Endothelial cell (in vitro differentiated cells): Measurements from ENCODE around the gene MEN1. TPM values are rescaled to one million over a fixed set of nuclear protein-coding genes. Genes with fewer than 3 reads are reported as not detected.

Experiments used
- DNase-seq: peaks from one replicate; pipeline ENCODE4 v3.0.0; 2021; ENCODE audit warnings: low spot score
- H3K27ac Mint-ChIP-seq: one replicate; pipeline ENCODE4 v1.8.0; 2021; ENCODE audit warnings: mixed read lengths, inconsistent platforms; ENCODE audit not compliant: unreplicated experiment
- H3K27me3 Mint-ChIP-seq: one replicate; pipeline ENCODE4 v1.8.0; 2021; ENCODE audit warnings: mild to moderate bottlenecking, moderate library complexity, mixed read lengths, inconsistent platforms; ENCODE audit not compliant: unreplicated experiment
- H3K36me3 Mint-ChIP-seq: one replicate; pipeline ENCODE4 v1.8.0; 2021; ENCODE audit warnings: mild to moderate bottlenecking, low read depth, mixed read lengths, inconsistent platforms; ENCODE audit not compliant: unreplicated experiment
- H3K4me1 Mint-ChIP-seq: one replicate; pipeline ENCODE4 v1.8.0; 2021; ENCODE audit warnings: mild to moderate bottlenecking, mixed read lengths, inconsistent platforms; ENCODE audit not compliant: unreplicated experiment
- H3K4me3 Mint-ChIP-seq: one replicate; pipeline ENCODE4 v1.8.0; 2021; ENCODE audit warnings: mild to moderate bottlenecking, mixed read lengths, inconsistent platforms; ENCODE audit not compliant: unreplicated experiment
- H3K9me3 Mint-ChIP-seq: one replicate; pipeline ENCODE4 v1.8.0; 2021; ENCODE audit warnings: mixed read lengths, inconsistent platforms; ENCODE audit not compliant: unreplicated experiment
- total RNA-seq: library from RNA; stranded (reverse); fragmentation: NEBNext Ultra II Directional; extraction: Animal tissue kit (Norgen Biotek cat#: 25700); gene quantifications from one replicate; pipeline ENCODE4 v1.2.1, GENCODE V29; 2021; ENCODE audit not compliant: unreplicated experiment
- TF ChIP-seq, protein P1 (sequence below): fragments of 200-600 bp; sonication (generic); IDR thresholded peaks from one replicate; pipeline ENCODE4 v1.5.0; 2021; ENCODE audit warnings: antibody characterized with exemption; ENCODE audit not compliant: unreplicated experiment

Gene MEN1
- total RNA-seq, 1 donor from 2014 or later = 56.3 TPM

DNA sequence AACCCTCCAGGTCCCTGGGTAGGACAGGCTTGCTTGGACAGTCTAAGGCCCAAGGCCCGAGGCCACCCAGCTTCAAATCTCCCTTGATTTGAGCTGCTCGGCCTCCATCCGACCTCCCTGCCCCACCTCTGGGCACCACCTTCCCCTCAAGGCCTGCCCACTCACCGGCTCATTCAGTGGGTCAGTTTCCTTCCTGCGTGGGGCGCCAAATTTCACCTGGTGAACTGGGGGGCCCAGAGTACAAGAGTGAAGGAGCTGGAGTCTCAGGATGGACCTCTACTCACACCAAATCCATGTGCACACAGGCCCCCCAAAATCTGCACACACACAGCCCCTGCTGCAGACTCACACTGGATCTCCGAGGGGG, 11.1 kb downstream of the MEN1 start:
- peaks cover 17% of the 10 kb centered on the region for H3K27me3 Mint-ChIP-seq
- TF ChIP-seq, protein P1, sequence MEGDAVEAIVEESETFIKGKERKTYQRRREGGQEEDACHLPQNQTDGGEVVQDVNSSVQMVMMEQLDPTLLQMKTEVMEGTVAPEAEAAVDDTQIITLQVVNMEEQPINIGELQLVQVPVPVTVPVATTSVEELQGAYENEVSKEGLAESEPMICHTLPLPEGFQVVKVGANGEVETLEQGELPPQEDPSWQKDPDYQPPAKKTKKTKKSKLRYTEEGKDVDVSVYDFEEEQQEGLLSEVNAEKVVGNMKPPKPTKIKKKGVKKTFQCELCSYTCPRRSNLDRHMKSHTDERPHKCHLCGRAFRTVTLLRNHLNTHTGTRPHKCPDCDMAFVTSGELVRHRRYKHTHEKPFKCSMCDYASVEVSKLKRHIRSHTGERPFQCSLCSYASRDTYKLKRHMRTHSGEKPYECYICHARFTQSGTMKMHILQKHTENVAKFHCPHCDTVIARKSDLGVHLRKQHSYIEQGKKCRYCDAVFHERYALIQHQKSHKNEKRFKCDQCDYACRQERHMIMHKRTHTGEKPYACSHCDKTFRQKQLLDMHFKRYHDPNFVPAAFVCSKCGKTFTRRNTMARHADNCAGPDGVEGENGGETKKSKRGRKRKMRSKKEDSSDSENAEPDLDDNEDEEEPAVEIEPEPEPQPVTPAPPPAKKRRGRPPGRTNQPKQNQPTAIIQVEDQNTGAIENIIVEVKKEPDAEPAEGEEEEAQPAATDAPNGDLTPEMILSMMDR = no peak
- peak overlapping the region; percentile 83 for H3K4me3 Mint-ChIP-seq
- no peak for DNase-seq
- H3K9me3 Mint-ChIP-seq = no peaks in the 10 kb centered on the region
- H3K4me1 Mint-ChIP-seq = peaks cover 45% of the 10 kb centered on the region
- peaks cover 29% of the 10 kb centered on the region for H3K36me3 Mint-ChIP-seq
- no peak overlapping the region for H3K27ac Mint-ChIP-seq

DNA sequence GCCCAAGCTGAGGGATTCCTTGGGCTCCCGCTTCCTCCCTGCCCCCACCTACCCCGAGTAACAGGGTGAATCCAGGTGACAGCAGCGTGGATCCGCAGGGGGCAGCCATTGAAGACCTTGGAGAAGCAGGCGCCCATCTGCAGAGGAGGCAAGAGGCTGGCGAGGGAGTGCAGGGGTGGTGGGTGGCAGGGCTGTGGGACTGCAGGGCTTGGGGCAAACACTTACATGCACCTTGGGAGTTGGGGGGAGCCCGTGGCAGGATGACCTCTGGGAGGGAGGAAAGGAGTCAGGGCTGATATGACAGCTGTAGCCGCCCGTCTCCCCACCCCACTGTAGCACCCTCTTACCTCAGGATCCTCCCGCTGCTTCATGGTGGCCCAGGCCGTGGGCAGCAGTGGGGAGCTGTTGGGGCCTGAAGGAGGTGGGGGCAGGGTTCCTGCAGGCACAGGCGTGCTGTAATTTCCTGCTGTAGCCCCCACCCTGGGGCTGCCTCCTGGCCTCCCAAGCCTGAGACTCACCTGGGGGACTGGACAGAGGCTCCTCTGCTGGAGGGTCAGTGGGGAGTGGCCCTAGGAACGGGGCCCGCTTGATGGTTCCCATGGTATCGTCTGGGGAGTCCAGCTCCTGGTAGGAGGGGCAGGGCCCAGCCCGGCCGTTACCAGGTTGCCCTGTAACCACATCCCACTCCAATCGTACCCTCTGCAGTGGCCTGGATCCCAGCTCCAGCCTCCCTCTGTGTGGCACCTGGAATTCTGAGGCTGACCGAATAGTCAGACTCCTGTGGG, 13.4 kb downstream of the MEN1 start:
- peaks cover 22% of the 10 kb centered on the region for H3K27me3 Mint-ChIP-seq
- TF ChIP-seq, protein P1 = no peak
- no peaks in the 10 kb centered on the region for H3K9me3 Mint-ChIP-seq
- H3K4me3 Mint-ChIP-seq = no peak overlapping the region
- H3K27ac Mint-ChIP-seq = no peak overlapping the region
- H3K4me1 Mint-ChIP-seq = peaks cover 51% of the 10 kb centered on the region
- H3K36me3 Mint-ChIP-seq = peaks cover 26% of the 10 kb centered on the region
- no peak for DNase-seq

DNA sequence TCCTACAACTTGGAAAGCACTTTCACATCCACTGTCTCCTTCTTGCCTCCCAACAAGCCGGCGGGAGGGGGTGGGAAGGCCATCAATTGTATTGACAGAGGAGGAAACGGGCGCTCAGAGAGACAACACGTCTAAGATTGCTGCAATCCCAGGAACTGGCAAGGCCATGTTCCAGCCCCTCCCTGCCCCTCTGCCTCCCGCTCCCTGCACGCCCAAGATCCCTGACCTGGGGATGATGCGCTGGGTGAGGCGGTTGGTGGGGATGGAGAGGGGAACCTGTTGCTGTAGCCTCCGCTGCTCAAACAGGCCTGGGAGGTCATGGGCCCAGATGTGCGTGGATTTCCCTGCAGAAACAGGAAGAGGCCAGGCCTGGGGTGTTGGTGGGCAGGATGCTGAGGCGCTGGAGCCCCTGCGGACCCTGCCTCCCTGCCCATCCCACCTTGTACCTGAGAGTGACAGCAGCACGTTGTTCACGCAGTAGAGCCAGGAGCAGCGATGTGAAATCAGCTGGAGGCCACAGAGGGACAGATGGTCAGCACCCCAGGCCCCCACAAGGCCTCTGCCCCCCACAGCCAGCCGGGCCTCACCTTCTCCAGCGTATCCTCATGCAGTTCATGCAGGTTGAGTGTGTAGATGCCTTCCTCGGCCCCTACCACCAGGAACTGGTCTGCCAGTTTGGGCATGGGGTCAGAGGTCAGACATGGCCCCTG, 14.1 kb downstream of the MEN1 start:
- DNase-seq = no peak
- peak overlapping the region; percentile 56 for H3K4me3 Mint-ChIP-seq
- peaks cover 26% of the 10 kb centered on the region for H3K36me3 Mint-ChIP-seq
- peak overlapping the region; percentile 74 for H3K27ac Mint-ChIP-seq
- peaks cover 51% of the 10 kb centered on the region for H3K4me1 Mint-ChIP-seq
- peaks cover 20% of the 10 kb centered on the region for H3K27me3 Mint-ChIP-seq
- TF ChIP-seq, protein P1 = no peak
- H3K9me3 Mint-ChIP-seq = no peaks in the 10 kb centered on the region

DNA sequence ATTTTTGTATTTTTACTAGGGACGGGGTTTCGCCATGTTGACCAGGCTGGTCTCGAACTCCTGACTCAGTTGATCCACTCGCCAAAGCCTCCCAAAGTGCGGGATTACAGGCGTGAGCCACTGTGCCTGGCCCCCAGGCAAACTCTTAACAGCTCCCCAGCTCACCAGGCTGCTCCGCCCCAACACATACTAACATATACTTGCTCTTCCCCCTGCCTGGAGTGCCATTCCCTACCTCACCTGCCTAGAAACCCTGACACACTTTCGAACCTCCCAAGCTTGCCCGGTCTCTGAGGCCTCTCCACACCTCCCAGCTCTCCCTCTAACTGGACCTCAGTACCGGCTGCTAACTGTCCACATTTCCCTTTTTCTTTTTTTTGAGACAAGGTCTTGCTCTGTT, 15.8 kb downstream of the MEN1 start:
- Mint-ChIP-seq H3K4me3 (peak overlapping the region; percentile 88), H3K4me1 (peaks cover 43% of the 10 kb centered on the region), H3K9me3 (no peaks in the 10 kb centered on the region), H3K27ac (peak overlapping the region; percentile 52), H3K27me3 (peaks cover 22% of the 10 kb centered on the region), H3K36me3 (peaks cover 31% of the 10 kb centered on the region)
- TF ChIP-seq, protein P1 = no peak
- no peak for DNase-seq
